Measurements from ENCODE around the gene FES.

Gene FES

DNA sequence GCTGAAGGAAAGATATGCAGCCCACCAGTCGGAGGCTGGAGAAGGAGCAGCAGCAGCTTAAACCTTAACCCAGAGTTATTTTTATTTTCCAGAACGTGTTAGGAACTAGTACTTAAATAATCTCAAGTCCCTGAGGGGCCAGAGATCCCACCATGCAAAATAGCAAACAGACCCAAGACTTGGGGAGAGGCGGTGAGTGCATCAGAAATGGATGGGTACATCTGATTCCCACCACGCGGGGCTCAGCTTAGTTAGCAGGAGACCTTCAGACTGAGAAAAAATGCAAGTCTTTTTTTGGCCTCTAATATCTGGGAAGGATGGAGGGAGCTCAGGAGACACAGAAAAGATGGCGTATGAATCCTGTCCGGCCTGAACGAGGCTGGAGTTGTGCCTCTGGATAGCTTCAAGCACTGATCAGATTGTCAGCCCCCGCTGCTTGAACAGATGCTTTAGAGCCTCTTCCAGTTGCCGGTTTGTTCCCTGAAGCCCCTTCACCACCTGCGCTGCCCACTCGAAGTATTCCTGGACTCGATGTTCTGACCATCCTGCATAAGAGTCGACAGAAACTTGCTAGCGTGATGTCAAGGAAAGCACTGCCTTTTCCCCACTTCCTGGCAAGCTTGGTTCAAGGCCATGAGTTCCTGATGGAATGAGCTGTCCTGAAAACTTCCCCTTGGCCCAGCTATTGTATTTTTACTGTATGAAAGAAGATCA lies 46.7 kb downstream of the FES start:
- no peak for DNase-seq (ENCODE audit: low spot score)

DNA sequence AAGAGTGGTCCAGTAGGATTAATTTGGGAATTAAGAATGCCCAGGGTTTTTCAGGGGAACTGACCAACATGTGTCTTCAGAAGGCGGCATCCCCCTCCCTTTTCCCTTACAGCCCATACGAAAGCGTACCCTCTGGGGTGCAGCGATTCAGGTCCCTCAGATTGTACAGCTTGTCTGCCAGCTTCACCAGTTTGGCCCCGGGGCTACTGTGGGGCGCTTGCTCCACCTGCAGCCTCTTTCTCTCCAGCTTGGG lies 47.2 kb downstream of the FES start:
- DNase-seq (ENCODE audit: low spot score): no peak

DNA sequence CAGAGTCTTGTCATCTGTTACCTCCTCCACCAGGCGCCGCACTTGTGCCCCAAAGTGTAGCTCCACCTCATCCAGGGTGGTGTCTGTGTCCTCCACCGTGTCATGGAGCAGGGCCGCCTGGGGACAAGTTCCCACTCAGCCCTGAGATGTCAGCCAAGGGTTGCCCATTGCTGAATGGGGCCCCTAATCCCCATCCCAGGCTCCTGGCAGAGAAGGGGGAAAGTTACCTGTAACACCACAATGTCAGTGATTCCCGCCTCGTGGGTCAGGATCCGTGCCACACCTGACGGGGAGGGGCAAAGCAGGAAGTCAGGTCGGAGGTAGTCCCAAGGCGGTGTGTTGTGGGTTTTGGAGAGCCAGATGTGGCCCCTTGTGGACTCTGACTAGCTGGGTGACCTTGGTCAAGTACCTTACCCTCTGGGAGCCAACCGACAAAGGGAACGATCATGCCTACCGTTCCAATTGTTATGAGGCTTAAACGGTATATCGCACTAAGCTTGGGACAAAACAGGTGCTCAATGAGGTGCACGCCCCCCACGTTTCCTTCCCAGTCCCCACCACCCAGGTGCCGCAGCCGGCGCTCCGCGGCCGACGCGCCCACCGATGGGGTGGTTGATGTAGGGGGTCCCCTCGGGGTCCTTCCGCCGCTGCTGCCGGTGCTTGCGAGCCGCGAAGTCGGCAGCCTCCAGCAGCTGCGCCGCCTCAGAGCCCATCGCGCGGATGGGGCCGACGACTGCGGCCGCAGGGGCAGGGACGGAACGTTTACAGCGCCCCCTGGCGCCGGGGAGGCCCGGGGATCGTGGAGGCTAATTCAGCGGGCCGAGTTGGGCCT lies 47.7 kb downstream of the FES start, which contains the start of gene HDDC3:
Gene HDDC3, minus strand, starts transcription at position 722 of the 832 bp plus-strand sequence. Its CDS starts 9 bp downstream, at position 713.
- DNase-seq (ENCODE audit: low spot score): peak; percentile 84

DNA sequence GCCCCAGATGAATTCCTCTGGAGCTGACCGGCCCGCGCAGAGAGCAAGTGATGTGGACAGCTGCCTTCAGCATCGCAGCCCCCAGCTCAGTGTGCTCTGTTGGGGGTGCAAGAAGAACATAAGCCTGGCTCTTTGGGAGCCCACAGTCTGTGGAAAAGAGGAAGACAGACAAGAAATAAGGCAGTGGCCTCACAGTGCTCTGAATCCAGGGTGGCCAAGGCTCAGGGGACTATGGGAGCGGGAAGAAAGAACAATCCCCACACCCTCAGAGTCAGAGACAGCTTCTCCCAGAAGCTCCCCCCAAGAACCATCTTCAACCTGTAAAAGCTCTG lies 48.3 kb downstream of the FES start:
- DNase-seq (ENCODE audit: low spot score): no peak

DNA sequence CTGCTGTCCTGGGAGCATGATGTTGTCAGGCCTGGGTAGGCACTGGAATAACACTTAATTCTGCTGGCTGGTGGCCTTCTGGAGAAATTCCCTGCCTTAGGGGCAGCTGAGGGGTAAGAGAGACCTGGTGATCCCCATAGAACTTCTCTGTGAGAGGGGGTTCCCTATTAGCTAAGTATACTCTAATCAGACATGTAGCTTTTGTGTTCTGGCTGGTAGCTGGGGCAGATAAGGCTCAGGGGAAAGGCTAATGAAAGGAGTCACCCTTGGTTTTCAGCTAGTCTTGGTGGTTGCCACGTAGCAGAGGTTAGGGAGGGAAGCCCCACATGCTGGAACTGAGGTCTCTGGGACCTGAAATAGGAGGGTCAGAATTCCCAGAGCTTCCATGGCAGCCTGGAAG lies 49.0 kb downstream of the FES start:
- DNase-seq (ENCODE audit: low spot score): no peak

DNA sequence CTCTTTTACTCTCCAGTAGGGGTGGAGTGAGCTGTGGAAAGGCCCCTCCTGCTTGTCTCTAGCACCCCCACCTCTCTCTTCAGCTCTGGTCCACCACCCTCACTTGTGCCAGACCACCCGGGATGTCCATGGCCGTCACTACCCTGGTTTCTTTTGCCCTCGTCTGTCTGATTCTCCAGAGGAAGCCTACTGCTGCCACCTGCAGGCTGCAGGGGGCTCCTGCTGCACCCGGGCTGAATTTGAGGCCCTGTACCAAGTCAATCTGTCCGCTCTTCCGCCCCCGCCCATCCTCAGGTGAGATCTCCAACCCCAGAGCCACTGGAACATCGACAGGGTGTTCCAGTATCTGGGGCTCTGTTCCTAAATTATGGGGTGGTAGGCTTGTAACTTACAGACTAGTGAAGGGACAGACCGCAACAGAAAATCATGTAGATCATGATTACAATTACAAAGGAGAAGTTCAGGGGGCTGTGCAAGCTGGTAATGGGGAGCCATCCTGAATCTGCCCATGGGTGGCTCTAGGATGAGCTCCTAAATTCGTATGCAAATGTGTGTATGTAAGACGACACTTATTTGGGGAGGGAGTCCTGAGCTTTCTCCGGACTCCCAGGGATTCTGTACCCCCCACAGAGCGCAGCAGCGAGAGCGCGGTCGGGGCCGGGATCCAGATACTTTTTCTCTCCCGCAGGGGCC lies 50.1 kb downstream of the FES start:
- peak; percentile 87 for DNase-seq (ENCODE audit: low spot score)

GRCh38 chr15:90934949-90935751 lies 50.8 kb downstream of the FES start, which contains the start of gene UNC45A:
Gene UNC45A, plus strand, starts transcription at chr15:90935285. Its CDS starts 40 bp downstream, at chr15:90935325.
- peak; percentile 93 for DNase-seq (ENCODE audit: low spot score)

DNA sequence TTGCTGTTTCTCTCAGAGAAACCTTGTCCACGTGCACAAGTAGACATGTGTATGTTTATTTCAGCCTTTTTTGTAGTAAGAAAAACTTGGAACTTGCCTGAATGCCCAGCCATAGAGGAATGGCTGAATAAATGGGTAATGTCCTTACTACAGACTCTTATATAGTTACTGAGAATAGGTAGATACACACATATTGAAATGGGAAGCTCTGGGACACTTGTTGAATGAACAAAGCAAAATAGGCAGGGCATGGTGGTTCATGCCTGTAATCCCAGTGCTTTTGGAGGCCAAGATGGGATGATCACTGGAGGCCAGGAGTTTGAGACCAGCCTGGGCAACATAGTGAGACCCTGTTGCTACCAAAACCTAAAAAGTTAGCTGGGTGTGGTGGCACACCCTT lies 52.5 kb downstream of the FES start:
- no peak for DNase-seq (ENCODE audit: low spot score)

DNA sequence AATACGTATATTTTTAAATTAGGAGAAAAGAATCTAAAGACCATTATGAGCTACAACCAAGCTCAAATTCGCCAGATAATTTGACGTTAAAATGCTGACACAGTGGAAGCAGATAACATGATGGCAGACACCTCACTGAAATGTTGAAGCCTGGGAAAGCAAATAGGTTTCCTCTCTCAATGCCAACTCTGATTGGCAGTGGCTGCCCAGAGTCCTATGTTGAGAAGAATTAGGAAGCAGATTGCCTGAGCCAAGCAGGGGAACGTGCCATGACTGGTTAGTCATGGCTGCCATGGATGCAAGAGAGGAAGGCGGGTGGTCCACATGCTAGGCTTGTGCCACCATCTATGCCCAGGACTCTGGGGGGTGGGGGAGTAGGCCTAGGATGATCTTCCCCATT lies 54.0 kb downstream of the FES start:
- no peak for DNase-seq (ENCODE audit: low spot score)

GRCh38 chr15:90939756-90940155 lies 55.5 kb downstream of the FES start:
- no peak for DNase-seq (ENCODE audit: low spot score)

DNA sequence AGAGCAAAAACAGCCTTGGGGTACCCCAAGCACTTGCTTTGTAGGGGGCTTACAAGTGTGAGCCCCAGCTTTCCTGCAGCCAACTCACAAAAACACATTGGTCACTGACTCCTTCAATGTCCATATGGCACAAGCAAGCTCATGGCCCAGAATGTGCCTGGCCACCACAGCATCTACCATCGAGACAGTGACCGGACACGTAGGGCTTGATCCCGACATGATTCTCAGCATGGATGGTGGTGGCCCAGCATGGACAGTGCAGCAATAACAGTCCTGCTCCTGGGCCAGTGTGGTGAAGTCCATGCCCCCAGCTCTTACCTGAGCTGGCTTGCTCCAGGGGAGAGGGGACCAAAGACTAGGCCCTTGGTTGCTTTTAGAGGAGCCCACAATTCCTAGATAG lies 56.7 kb downstream of the FES start:
- DNase-seq (ENCODE audit: low spot score): no peak

GRCh38 chr15:90942354-90943120 lies 58.2 kb downstream of the FES start:
- DNase-seq (ENCODE audit: low spot score): no peak

GRCh38 chr15:90945091-90945490 lies 60.8 kb downstream of the FES start:
- DNase-seq (ENCODE audit: low spot score): no peak
